COLO829 (cell line): ENCODE results near the gene DUSP10.

Experiments used
- DNase-seq: peaks from one replicate; pipeline ENCODE4 v3.0.0; 2012; ENCODE audit warnings: low spot score

DUSP10 gene

GRCh38 chr1:221765527-221765926 lies 23.6 kb upstream of the DUSP10 start:
- no peak for DNase-seq

- DNase-seq: no peak
Measured at GRCh38 chr1:221762121-221762520, 20.2 kb upstream of the DUSP10 start.

DNA sequence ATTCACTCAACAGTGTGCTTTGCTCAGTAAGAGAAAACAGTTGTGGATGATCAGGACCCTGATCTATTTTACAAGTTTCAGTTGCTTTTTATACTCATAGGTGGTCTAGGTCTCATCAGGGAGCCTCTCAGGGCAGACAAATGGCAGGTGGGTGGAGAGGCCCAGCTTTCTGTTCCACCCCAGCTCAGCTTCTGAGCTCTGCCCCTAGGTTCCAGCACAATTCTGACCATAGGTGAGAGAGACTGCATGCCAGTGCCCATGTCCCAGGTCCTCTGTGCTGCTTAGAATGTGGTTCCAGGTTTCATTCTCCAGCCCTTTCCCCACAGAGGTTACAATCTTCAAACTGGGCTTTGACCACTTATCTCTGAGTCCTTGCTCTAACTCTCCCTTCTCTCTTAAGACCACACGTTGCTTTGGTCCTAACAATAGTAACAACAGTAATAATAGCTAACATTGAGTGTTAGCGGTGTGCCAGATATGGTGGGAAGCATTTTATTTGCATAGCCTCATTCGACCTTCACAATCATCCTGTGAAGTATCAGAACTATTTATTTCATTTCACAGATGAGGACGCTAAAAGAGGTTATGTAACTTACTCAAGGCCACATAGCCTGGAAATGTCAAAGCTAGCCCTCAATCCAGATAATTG lies 19.6 kb upstream of the DUSP10 start:
- no peak for DNase-seq

GRCh38 chr1:221760911-221761310 lies 19.0 kb upstream of the DUSP10 start:
- DNase-seq: no peak

DNA sequence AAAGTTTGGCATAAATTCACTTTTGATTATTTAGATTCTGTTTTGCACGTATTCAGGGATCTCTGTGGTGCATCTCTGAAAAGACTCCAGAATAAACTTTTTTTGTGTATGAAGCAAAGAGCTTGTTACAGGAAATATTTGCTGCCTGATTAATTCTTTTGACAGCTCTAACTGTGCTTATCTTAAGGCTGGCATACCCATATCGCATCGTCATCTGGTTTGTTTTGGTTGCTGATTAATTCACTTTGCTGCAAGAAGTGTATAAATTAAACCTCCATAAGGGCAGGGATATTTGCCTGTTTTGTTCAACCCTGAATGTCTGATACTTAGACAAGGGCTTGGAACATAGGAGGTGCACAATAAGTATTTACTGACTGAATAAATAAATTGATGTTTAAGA lies 17.5 kb upstream of the DUSP10 start:
- no peak for DNase-seq

GRCh38 chr1:221758455-221758854 lies 16.6 kb upstream of the DUSP10 start:
- no peak for DNase-seq

- no peak for DNase-seq
Measured at GRCh38 chr1:221756830-221757551, 15.1 kb upstream of the DUSP10 start.

DNA sequence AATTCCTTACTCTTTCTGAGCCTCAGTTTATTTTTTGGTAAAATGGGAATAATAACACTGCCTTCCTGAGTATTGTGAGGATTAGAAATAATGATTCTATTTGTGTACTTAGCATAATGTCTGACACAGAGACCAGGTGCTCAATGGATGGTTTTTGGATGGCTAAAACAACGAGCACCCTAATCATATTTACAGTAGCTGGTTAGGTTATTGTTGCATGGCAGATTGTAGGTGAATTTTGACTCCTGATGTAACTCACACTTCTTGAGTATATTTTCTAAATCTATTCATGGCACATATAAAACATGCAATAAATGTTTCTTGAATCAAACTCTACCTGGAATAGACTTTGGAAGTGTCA lies 11.9 kb upstream of the DUSP10 start:
- DNase-seq: no peak

DNA sequence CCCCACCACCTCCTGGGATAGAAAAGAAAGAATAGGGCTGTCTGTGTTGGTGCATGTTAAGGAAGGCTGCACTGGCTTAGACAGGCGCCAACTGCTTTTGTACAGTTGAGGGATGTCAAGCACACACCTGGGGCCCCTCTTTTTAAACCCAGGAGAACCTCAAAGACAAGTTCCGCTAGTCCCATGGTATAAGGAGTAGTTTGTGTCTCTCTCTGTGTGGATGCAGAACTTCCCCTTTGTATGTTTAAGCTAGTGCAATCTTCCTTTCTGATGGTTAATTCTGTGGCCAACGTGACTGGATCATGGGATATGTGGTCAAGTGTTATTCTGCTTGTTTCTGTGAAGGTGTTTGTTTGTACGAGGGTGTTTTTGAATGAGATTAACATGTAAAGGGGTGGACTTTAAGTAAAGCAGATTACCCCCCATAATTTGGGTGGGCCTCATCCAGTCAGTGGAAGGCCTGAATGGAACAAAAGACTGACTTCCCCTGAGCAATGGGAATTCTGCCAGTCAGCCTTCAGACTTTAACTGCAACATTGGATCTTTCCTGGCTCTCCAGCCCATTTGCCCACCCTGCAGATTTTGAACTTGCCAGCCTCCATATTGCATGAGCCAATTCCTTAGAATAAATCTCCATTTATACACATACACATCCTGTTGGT lies 9.5 kb upstream of the DUSP10 start:
- no peak for DNase-seq

GRCh38 chr1:221748981-221749380 lies 7.1 kb upstream of the DUSP10 start:
- DNase-seq: no peak

DNA sequence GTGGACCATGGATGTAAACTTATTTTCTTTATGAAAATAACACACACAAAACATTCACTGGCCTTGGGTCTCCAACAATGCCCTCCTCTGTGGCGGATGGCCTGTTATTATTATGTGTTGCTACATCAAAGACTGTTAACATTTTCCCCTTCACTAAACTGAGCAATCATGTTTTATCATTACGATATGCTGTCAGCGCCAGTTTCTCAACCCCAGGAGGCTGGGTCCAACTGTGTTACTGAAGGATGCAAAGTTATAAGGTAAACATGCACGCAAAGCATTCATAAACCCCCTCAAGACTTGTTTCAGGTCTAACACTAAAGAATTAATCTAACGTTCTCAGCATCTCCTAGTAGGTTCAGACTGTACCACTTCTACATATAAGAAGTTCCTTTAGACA lies 6.0 kb upstream of the DUSP10 start:
- DNase-seq: no peak

DNA sequence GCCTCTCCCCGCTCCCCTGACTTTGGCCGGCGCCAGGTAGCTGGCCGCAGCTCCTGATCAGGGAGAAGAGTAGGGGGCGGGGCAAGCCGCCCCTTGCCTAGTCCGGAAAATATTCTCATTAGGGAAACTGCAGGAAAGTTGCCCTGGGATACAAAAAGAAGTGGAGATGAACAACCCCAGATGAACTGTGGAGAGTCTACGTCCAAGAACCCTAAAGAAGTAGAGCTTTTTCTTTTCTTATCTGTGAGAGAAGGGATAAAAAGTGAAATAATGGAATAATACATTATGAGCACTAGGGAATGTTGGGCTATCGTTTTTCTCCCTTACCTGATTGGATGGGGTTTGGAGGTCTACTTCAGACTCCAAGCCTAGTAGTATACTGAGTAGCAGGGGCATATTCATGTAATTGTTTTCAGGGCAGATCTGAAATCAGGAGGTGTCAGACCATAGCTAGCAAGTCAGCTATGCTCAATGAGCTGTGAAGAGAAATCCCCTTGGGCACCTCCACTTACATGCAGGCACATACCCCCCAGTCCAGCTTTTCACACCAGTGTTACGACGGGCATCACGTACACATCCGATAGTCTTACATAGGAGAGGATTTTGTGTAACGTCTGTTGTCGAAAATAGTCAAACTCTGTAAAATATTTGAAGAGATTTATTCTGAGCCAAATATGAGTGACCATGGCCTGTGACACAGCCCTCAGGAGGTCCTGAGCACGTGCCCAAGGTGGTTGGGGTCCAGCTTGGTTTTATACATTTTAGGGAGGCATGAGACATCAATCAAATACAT lies 1.7 kb upstream of the DUSP10 start:
- DNase-seq: no peak

GRCh38 chr1:221742555-221743415 lies 896 bp upstream of the DUSP10 start:
- DNase-seq: peak; percentile 57

- DNase-seq: no peak
Measured at GRCh38 chr1:221740993-221741702, 741 bp downstream of the DUSP10 start.

DNA sequence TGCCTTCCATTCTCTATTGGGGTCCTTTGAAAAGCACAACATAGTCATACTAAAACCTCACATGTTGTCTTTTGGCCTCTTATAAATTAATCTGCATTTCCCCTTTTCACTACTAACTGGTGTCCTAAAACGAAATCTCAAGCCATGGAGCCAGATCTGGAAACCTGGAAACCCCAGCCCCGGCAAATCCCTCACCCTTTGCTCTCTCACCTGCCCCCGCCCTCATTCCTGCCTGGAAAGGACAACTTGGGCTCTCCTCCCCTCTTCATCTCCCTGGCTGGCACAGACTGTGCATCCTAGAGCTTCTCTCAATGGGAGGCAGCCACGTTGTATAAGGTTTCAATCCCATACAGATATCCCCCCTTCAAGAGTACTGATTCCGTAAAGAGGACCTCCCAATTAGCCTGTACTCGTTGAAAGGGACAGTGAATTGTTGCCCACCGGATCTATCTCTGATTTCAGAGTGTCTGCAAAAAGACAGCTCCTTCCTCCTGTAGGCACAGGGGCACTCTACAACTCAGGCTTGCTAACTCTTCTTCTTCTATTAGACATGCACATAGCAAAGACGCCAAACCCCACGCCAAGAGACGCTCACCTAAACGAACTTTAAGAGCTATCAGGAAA lies 1.4 kb downstream of the DUSP10 start:
- DNase-seq: no peak

GRCh38 chr1:221739677-221740025 lies 2.2 kb downstream of the DUSP10 start:
- DNase-seq: no peak

DNA sequence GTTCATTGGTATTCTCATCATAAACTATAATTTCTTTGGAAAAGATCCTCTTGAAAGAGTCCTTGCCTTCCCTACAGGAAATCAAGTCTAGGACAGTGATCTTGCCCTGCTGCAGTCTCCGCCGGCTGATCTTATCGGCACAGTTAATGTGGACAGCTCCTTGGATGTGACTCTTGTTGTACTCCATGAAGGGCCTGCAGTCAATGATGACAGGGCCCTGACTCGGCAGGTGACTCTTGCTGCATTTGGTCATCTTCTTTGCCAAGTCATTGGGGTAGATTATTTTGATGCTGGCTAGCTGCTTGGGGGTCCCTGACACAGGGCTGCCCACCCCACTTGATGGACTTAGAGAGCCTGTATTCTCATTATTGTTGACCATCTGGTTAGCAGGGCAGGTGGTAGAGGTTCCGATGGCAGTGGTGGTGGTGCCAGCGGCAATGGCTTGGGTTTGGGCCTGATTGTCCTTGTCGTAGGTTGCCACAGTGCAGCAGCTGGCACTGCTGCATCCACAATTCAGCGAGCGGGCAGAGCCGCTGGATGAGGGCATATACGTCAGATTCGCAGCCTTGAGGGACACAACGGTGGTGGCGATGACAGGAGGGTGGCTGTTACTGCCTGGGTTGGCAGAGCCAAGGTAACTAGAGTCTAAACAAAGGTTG lies 2.7 kb downstream of the DUSP10 start:
- no peak for DNase-seq

GRCh38 chr1:221736714-221737113 lies 5.2 kb downstream of the DUSP10 start:
- no peak for DNase-seq

GRCh38 chr1:221735999-221736398 lies 5.9 kb downstream of the DUSP10 start:
- no peak for DNase-seq

GRCh38 chr1:221734187-221734586 lies 7.7 kb downstream of the DUSP10 start:
- DNase-seq: no peak
